Choroid plexus epithelial cell (primary cell): Measurements from ENCODE around the gene PLA2G7.
"Not testable (repeated sequence)": the region's sequence is repeated elsewhere in the genome, so short reads cannot be mapped to it uniquely, and the experiment has no call there.

Source experiments
- DNase-seq: peaks from one replicate; pipeline ENCODE4 v3.0.0-alpha.2; 2010; ENCODE audit warnings: low read depth
- H3K4me3 ChIP-seq: 2 replicates; pipeline ENCODE4 v1.5.1; 2011; ENCODE audit warnings: low read depth, mild to moderate bottlenecking, control low read depth, low read length, moderate library complexity
- CTCF ChIP-seq: conservative IDR thresholded peaks from 2 replicates; pipeline ENCODE4 v1.5.1; 2011; ENCODE audit warnings: low read depth, mild to moderate bottlenecking, control low read depth, inconsistent platforms, low read length, moderate library complexity

The PLA2G7 gene

GRCh38 chr6:46773201-46773855, 38.2 kb upstream of the PLA2G7 start:
- no peak for TF ChIP-seq CTCF
- H3K4me3 ChIP-seq = no peak overlapping the region
- DNase-seq = no peak

DNA sequence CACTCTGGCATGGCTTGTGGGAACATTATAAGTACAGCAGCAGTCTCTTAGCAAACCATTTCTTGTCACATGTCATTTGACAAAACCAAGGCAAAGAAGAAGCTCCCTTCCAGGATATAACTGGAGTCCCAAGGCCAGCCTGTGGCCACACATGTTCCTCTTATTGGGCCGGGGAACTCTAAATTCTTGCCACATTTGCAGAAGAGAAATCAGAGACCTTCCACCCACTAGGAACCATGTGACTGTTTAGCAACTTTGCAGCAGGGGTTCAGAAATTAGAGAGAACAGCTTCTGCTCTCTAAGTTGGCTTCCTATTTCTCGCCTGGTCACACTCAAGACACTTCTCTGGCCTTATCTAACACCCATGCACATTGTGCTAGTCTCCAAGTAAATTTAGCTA, 37.6 kb upstream of the PLA2G7 start:
- TF ChIP-seq CTCF = no peak
- H3K4me3 ChIP-seq = no peak overlapping the region
- peak; percentile 13 for DNase-seq

- no peak overlapping the region for H3K4me3 ChIP-seq
- TF ChIP-seq CTCF = no peak
- DNase-seq = no peak
Measured at GRCh38 chr6:46772016-46772415, 36.8 kb upstream of the PLA2G7 start.

- no peak for TF ChIP-seq CTCF
- DNase-seq = no peak
- no peak overlapping the region for H3K4me3 ChIP-seq
Measured at GRCh38 chr6:46764961-46765360, 29.8 kb upstream of the PLA2G7 start.

- not testable (repeated sequence) for DNase-seq, H3K4me3 ChIP-seq
Measured at GRCh38 chr6:46764280-46764679, 29.1 kb upstream of the PLA2G7 start.

DNA sequence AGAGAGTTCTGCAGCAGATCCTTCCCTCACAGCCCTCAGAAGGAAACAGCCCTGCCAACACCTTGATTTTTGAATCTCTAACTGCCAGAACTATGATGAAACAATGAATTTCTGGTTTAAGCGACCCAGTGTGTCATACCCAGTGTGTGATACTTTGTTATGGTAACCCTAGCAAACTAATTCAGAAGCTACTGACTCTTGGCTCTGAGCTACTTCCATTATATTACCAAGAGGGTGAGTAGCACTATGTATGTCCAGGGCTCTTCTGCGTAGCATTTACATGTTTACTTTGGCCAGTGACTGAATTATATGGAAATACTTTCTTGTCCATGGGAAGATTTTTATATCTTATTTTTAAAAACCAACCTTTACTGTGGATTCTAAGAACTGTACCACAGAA, 28.3 kb upstream of the PLA2G7 start:
- DNase-seq = no peak
- no peak for TF ChIP-seq CTCF
- H3K4me3 ChIP-seq = no peak overlapping the region

DNA sequence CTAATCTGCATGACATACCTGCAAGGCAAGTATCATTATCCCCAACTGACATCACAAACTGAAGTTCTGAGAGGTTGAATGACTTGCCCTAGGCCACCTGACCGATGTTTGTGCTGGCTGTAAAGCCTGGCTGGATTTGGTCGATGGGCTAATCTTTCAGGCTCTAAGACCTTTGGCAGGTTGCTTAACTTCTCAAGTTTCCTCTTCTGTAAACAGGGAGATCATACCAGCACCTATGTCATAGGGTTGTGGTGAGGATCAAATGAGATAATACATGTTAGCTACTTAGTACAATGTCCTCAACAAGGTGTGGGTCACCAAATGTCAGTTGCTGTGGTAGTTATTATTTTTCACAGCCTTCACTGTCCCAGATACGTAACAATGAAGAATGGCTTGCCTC, 25.8 kb upstream of the PLA2G7 start:
- DNase-seq = no peak

More for the DNA sequence above, 25.8 kb upstream of the PLA2G7 start:
- no peak overlapping the region for H3K4me3 ChIP-seq
- TF ChIP-seq CTCF = no peak
